Central memory CD4-positive, alpha-beta T cell (primary cell): Measurements from ENCODE around the gene BRIP1.

Experiments
- DNase-seq: peaks from one replicate; pipeline ENCODE4 v3.0.0; 2022

BRIP1 gene

DNA sequence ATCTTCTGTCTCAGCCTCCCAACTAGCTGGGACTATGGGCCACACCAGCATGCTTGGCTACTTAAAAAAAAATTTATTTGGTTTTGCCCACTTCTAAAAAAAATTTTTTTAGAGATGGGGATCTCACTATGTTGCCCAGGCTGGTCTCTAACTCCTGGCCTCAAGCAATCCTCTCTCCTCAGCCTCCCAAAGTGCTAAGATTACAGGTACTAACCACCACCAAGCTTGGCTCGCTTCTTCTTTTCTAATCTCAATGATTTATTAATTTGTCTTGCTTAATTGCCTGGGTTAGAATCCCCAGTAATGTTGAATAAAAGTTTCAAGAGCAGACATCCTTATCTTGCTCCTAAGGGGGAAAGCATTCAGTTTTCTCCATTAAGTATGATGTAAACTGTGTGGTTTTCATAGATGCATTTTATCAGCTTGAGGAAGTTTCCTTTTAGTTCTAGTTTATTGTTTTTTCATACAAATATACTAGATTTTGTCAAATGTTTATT lies 206.6 kb downstream of the BRIP1 start:
- no peak for DNase-seq

GRCh38 chr17:61650749-61651148 lies 212.6 kb downstream of the BRIP1 start:
- DNase-seq: no peak

DNA sequence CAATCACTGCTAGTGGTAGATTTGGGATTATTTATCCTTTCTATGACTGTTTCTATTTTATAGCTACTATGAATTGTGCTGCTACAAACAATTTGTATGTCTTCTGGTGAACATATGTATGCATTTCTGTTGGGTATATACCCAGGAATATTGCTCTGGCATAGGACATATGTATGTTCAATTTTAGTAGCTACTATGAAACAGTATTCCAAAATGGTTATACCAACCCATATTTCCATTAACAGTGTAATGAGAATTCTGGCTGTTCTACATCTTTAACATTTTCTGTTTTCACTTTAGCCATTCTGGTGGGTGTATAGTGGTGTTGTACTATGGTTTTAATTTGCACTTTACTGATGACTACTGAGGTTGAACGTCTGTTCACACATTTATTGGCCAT lies 214.7 kb downstream of the BRIP1 start:
- no peak for DNase-seq

DNA sequence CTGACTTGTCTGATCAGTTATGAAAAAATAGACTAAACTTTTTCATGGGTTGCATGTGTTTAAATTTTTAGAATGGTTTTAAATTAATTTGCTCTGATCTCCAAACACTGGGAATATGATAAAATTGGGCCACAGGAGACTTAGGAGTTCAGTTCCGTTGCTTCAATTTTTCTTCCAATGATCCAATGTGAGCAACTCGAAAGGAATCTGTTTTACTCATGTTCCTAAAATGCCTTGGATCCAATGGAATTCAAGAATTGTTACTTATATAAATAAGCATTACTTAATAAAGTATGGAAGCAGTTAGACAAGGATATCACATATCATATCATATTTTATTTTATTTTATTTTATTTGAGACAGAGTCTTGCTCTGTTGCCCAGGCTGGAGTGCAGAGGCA lies 216.3 kb downstream of the BRIP1 start:
- DNase-seq: no peak

GRCh38 chr17:61646482-61646881 lies 216.8 kb downstream of the BRIP1 start:
- no peak for DNase-seq

DNA sequence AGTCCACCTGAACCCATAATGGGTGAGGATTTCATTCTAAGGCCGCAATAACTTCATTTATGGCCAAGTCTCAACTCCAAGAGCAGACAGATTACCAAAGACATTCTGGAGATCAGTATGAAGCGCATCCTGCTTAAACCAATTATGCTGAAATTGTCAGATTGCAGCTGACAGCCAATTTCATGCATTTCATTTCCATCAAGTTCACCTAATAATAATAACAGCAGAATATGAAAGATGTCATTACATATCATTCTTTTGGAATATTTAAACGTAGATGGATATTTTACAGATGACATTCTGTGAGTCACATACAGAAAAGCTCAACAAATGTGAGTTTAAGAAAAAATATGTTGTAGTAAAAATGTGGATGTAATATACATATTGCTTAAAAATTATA lies 217.4 kb downstream of the BRIP1 start:
- no peak for DNase-seq

DNA sequence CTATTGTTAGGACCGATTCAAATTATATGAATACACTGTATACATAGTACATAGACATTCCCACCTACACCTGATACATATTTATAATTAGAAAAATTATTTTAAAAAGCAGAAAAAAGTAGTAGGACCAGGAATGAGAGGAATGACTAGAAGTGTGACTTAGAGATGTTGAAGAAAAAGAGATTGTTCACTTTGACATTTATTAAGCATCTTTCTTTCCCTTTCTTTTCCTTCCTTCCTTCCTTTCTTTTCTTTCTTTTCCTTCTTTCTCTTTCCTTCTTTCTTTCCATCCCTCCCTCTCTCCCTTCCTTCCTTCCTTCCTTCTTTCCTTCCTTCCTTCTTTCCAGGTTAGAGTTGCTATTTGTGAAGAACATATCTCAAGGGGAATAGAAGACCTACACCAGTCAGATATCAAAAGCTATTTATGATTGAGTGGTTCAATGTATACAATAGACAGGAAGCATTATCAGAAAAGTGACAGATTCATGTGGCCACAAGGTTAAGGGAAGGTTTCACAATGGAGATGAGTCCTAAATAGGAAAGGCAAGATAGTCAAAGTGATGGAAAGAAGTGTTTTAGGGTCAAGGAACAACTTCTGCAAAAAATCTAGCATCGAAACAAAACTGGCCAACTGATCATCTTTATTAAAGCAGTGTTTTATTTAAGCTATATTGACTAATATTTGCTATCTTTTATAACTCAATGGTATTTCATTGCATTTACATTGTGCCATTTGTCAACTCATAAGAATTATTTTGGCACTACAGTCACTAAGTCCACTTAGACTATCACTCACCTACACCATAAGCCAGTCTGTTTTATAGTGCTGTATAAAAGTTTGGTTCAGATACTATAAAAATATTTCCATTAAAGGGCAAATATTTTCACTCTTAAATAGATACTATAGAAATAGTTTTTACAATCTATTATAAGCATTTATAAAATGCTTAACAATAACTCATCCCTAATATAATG lies 218.2 kb downstream of the BRIP1 start:
- no peak for DNase-seq

DNA sequence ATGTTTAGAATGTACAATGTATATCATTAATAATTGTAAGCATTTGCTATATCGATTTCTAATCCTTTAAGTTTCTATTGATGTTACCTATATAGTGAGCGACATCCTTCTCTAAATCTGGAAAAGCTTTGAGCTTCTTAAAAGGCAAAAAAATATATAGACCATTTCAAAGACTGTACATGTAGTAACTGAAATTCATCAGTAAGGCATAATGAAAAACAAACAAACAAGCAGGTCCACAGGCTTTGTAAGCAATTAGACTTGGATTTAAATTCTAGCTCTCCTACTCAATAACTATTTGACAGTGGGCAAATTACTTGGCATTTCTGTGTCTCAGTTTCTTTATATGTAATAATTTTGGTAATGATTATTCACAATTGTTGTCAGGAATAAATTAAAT lies 220.6 kb downstream of the BRIP1 start:
- DNase-seq: no peak

- DNase-seq: no peak
These were observed 221.6 kb downstream of the BRIP1 start for GRCh38 chr17:61641715-61642114.

- DNase-seq: no peak
These were observed 222.2 kb downstream of the BRIP1 start for GRCh38 chr17:61641084-61641483.

DNA sequence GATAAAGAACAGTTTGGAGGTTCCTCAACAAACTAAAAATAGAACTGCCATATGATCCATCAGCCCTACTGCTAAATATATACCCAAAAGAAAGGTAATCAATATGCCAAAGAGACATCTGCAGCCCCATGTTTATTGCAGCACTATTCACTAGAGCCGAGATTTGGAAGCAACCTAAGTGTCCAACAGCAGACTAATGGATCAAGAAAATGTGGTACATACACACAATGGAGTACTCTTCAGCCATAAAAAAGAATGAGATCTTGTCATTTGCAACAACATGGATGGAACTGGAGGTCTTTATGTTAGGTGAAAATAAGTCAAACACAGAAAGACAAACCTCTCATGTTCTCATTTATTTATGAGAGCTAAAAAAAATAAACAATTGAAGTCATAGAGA lies 223.5 kb downstream of the BRIP1 start:
- DNase-seq: no peak

DNA sequence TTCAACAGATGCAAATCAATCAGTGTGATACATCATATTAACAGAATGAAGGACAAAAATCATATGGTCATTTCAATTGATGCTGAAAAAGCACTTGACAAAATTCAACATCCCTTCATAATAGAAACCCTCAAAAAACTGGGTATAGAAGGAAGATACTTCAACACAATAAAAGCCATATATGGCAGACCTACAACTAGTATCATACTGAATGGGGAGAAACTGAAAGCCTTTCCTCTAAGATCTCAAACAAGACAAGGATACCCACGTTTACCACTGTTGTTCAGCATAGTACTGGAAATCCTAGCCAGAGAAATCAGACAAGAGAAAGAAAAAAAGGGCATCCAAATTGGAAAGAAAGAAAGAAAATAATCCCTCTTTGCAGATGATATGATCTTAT lies 225.2 kb downstream of the BRIP1 start:
- no peak for DNase-seq

DNA sequence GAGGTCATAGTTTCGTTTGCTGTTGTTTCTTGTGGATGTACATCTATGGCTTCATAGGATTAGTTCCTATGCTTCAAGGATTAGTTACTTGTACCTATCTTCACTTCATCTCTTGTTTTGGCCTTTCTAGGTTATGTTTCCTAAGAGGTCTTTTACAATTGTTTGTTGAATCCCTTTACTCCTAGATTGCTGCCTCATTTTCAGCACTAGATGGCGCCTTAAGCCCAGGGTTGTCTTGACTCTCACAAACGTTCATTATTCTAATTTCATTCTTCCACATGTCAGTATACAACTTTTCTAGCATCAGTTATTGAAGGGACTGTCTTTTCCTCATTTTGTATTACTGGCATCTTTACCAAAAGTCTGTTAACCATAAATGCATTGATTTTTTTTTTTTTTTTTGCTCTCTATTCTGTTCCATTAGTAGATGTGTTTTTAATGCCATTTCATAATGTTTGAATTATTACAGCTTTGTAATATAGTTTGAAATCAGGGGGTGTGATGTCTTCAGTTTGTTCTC lies 227.4 kb downstream of the BRIP1 start:
- peak; percentile 35 for DNase-seq

- no peak for DNase-seq
These were observed 228.3 kb downstream of the BRIP1 start for GRCh38 chr17:61634942-61635538.

- DNase-seq: no peak
These were observed 229.3 kb downstream of the BRIP1 start for GRCh38 chr17:61634011-61634539.

DNA sequence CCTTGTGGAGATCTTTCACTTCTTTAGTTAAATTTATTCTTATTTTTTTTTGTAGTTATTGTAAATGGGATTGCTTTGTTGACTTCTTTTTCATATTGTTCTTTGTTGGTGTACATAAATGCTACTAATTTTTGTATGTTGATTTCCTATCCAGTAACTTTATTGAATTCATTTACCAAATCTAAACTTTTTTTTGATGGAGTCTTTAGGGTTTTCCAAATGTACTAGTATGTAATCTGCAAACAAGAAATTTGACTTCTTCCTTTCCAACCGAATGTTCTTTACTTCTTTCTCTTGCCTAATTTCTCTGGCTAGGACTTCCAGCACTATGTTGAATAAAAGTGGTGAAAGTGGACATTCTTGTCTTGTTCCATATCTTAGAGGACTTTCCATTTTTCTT lies 230.5 kb downstream of the BRIP1 start:
- no peak for DNase-seq

- DNase-seq: no peak
These were observed 231.5 kb downstream of the BRIP1 start for GRCh38 chr17:61631800-61632199.
